Measurements from ENCODE around the gene PNPLA2.

GRCh38 chr11:795634-796564 is 22.8 kb upstream of the PNPLA2 start:
- TF ChIP-seq REST (IDR thresholded peaks at IDR 0.05; ENCODE audit: insufficient read depth in 1 of 2, low read depth in 2 of 2, low read length in 2 of 2) (no peak), TAF1 (IDR thresholded peaks at IDR 0.05; ENCODE audit: borderline replicate concordance, insufficient read depth, low read length) (0 out of 2 replicates have a peak, but pooled peaks have one; percentile 47), POLR2AphosphoS5 (IDR thresholded peaks at IDR 0.05; ENCODE audit: low read depth, low read length) (peak; percentile 71; the same call in 1 of the 2 replicates), SIN3A (IDR thresholded peaks at IDR 0.05; ENCODE audit: borderline replicate concordance, insufficient read depth, low read length) (peak; percentile 96; the same call in 1 of the 2 replicates)
